ENCODE results near the gene LDLRAD2. TPM values are rescaled to one million over a fixed set of nuclear protein-coding genes. Genes with fewer than 3 reads are reported as not detected.
A peak's percentile ranks its signal among the peaks of the same experiment; 100 is the strongest.
"Not testable (repeated sequence)": the region's sequence is repeated elsewhere in the genome, so short reads cannot be mapped to it uniquely, and the experiment has no call there.

The LDLRAD2 gene
- total RNA-seq, 4 donors from 2014 or later = 0.48 TPM; not detected in 3

DNA sequence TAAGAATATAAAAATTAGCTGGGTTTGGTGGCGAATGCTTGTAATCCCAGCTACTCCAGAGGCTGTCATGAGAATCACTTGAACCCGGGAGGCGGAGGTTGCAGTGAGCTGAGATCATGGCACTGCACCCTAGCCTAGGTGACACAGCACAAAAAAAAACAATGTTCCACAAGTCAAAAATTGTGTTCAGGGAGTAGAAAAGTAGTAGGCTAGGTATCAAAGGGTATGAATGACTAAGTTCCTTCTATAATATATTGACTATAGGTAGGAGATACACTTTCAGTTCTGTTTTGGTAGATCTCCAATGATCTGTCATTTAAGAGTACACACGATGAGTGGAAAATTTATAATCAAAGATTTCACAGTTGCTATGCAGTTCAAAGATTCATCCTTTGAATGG, 45.9 kb upstream of the LDLRAD2 start:
- peaks cover 4 to 62% (median 23%) of the 10 kb centered on the region in 4 donors for H3K4me1 ChIP-seq
- TF ChIP-seq POLR2A (IDR thresholded peaks at IDR 0.05) (no peak), EP300 (IDR thresholded peaks at IDR 0.05; ENCODE audit: low read depth) (no peak), POLR2AphosphoS5 (IDR thresholded peaks at IDR 0.05) (no peak)
- TF ChIP-seq, protein P1, sequence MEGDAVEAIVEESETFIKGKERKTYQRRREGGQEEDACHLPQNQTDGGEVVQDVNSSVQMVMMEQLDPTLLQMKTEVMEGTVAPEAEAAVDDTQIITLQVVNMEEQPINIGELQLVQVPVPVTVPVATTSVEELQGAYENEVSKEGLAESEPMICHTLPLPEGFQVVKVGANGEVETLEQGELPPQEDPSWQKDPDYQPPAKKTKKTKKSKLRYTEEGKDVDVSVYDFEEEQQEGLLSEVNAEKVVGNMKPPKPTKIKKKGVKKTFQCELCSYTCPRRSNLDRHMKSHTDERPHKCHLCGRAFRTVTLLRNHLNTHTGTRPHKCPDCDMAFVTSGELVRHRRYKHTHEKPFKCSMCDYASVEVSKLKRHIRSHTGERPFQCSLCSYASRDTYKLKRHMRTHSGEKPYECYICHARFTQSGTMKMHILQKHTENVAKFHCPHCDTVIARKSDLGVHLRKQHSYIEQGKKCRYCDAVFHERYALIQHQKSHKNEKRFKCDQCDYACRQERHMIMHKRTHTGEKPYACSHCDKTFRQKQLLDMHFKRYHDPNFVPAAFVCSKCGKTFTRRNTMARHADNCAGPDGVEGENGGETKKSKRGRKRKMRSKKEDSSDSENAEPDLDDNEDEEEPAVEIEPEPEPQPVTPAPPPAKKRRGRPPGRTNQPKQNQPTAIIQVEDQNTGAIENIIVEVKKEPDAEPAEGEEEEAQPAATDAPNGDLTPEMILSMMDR (IDR thresholded peaks at IDR 0.05) = no peak
- H3K36me3 ChIP-seq = no peaks in the 10 kb centered on the region
- no peaks in the 10 kb centered on the region for H3K9me3 ChIP-seq
- DNase-seq = no peak
- H3K27ac ChIP-seq = no peak overlapping the region
- in situ Hi-C loops (cut with MboI; ENCODE audit: low pct_ligation_motif_present in 1 of 4, low pct_unique_long_range_greater_than_20kb in 1 of 4, low sequenced_read_pairs in 3 of 4) (no loop called here), intact Hi-C loops (cut with DNase I; ENCODE audit: low total_unique reads) (no loop called here)
- H3K4me3 ChIP-seq = no peak overlapping the region
- 86 to 89% methylated on average over 2 to 4 of the region's 4 CpGs for WGBS, 2 donors (ENCODE audit: low coverage in 1 of 2)
- H3K27me3 ChIP-seq = no peaks in the 10 kb centered on the region

DNA sequence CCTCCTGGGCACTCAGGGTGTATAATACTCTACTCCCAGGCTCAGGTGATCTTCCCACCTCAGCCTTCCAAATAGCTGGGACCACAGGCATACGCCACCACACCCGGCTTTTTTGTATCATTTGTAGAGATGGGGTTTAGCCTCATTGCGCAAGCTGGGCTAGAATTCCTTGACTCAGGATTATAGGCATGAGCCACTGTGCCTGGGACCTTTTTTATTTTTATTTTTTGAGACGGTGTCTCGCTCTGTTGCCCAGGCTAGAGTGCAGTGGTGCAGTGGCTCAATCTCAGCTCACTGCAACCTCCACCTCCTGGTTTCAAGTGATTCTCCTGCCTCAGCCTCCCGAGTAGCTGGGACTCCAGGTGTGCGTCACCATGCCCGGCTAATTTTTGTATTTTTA, 45.0 kb upstream of the LDLRAD2 start:
- in situ Hi-C loops (cut with MboI; ENCODE audit: low pct_ligation_motif_present in 1 of 4, low pct_unique_long_range_greater_than_20kb in 1 of 4, low sequenced_read_pairs in 3 of 4); H3K36me3 ChIP-seq; H3K4me3 ChIP-seq; H3K27ac ChIP-seq; DNase-seq; H3K9me3 ChIP-seq; H3K27me3 ChIP-seq; intact Hi-C loops (cut with DNase I; ENCODE audit: low total_unique reads): not testable (repeated sequence)
- H3K4me1 ChIP-seq = peaks cover 4 to 55% (median 23%) of the 10 kb centered on the region in 4 donors
- 93 to 98% methylated on average over 7 to 8 of the region's 8 CpGs for WGBS, 2 donors (ENCODE audit: low coverage in 1 of 2)

DNA sequence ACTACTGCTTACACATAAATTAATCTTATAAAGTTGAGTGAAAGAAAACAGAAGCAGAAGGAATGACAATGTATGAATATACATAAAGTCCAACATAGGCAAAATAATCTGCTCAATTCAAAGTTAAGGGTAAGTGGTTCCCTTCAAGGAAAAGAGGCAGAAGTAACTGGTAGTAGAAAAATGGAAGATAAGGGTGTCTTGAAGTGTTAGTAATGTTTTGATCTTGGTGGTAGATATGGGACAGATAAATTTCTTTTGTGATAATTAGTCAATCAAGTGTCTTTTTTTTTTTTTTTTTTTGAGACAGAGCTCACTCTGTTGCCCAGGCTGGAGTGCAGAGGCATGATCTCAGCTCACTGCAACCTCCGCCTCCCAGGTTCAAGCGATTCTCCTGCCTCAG, 41.9 kb upstream of the LDLRAD2 start:
- Histone ChIP-seq H3K27me3 (no peaks in the 10 kb centered on the region), H3K36me3 (no peaks in the 10 kb centered on the region), H3K4me3 (no peak overlapping the region), H3K4me1 (peaks cover under 1 to 34% (median 8%) of the 10 kb centered on the region in 4 donors), H3K27ac (no peak overlapping the region), H3K9me3 (no peaks in the 10 kb centered on the region)
- in situ Hi-C loops (cut with MboI; ENCODE audit: low pct_ligation_motif_present in 1 of 4, low pct_unique_long_range_greater_than_20kb in 1 of 4, low sequenced_read_pairs in 3 of 4) (no loop called here), intact Hi-C loops (cut with DNase I; ENCODE audit: low total_unique reads) (no loop called here)
- no peak for DNase-seq
- WGBS, 2 donors (ENCODE audit: low coverage in 1 of 2) = 91% methylated on average over 2 of the region's 2 CpGs; no CpG with 5 or more reads in 1 of the 2 donors
- no peak for TF ChIP-seq POLR2AphosphoS5 (IDR thresholded peaks at IDR 0.05)
- TF ChIP-seq EP300 (IDR thresholded peaks at IDR 0.05; ENCODE audit: low read depth) = no peak
- TF ChIP-seq, protein P1 (IDR thresholded peaks at IDR 0.05) = no peak
- no peak for TF ChIP-seq POLR2A (IDR thresholded peaks at IDR 0.05)

DNA sequence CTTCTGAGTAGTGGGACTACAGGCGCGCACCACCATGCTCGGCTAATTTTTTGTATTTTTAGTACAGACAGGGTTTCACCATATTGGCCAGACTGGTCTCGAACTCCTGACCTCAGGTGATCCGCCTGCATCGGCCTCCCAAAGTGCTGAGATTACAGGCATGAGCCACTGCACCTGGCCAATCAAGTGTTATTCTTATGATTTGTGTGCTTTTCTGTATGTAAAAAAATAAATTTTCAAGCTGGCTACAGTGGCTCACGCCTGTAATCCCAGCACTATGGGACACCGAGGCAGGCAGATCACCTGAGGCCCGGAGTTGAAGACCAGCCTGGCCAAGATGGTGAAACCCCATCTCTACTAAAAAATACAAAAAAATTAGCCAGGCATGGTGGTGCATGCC, 41.5 kb upstream of the LDLRAD2 start:
- H3K9me3 ChIP-seq; H3K27ac ChIP-seq; DNase-seq; in situ Hi-C loops (cut with MboI; ENCODE audit: low pct_ligation_motif_present in 1 of 4, low pct_unique_long_range_greater_than_20kb in 1 of 4, low sequenced_read_pairs in 3 of 4); intact Hi-C loops (cut with DNase I; ENCODE audit: low total_unique reads); H3K4me3 ChIP-seq; H3K27me3 ChIP-seq; H3K36me3 ChIP-seq: not testable (repeated sequence)
- H3K4me1 ChIP-seq = peaks cover 0 to 30% (median 6%) of the 10 kb centered on the region in 4 donors
- WGBS, 2 donors (ENCODE audit: low coverage in 1 of 2) = 95% methylated on average over 9 of the region's 9 CpGs; no CpG with 5 or more reads in 1 of the 2 donors

DNA sequence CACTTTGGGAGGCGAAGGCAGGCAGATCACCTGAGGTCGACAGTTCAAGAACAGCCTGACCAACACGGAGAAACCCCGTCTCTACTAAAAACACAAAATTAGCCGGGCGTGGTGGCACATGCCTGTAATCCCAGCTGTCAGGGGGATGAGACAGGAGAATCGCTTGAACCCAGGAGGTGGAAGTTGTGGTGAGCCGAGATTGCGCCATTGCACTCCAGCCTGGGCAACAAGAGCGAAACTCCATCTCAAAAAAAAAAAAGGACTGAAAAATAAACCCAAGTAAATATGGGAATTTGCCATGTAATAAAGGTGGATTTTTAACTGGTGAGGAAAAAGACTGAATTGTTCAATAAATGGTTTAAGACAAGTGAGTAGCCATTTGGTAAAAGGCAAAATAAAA, 40.4 kb upstream of the LDLRAD2 start:
- H3K9me3 ChIP-seq; H3K36me3 ChIP-seq; H3K27ac ChIP-seq; DNase-seq; H3K4me3 ChIP-seq; in situ Hi-C loops (cut with MboI; ENCODE audit: low pct_ligation_motif_present in 1 of 4, low pct_unique_long_range_greater_than_20kb in 1 of 4, low sequenced_read_pairs in 3 of 4); H3K27me3 ChIP-seq; intact Hi-C loops (cut with DNase I; ENCODE audit: low total_unique reads): not testable (repeated sequence)
- H3K4me1 ChIP-seq = peaks cover 0 to 35% (median 6%) of the 10 kb centered on the region in 4 donors
- WGBS, 2 donors (ENCODE audit: low coverage in 1 of 2) = 88 to 89% methylated on average over 8 to 10 of the region's 10 CpGs

DNA sequence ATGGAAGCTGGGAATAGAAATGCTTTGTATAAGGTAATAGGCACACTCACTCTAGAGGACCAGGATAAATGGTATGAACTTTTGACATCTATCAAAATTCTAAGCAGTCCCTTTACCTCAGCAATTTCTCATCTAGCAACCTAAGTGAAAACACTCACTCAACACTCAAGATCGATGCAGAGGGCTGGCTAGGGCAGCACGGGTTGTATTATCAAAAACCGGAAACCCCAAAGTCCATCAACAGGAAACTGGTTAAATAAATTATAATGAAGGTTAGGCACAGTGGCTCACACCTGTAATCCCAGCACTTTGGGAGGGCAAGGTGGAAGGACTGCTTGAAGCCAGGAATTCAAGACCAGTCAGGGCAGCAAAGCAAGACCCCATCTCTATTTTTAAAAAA, 38.5 kb upstream of the LDLRAD2 start:
- 72% methylated on average over 3 of the region's 3 CpGs; no CpG with 5 or more reads in 1 of the 2 donors for WGBS, 2 donors (ENCODE audit: low coverage in 1 of 2)
- Histone ChIP-seq H3K27ac (no peak overlapping the region), H3K36me3 (no peaks in the 10 kb centered on the region), H3K9me3 (no peaks in the 10 kb centered on the region), H3K4me1 (peaks cover 0 to 23% (median 6%) of the 10 kb centered on the region in 4 donors), H3K27me3 (no peaks in the 10 kb centered on the region), H3K4me3 (no peak overlapping the region)
- peak; percentile 21 for DNase-seq
- intact Hi-C loops (cut with DNase I; ENCODE audit: low total_unique reads) (no loop called here), in situ Hi-C loops (cut with MboI; ENCODE audit: low pct_ligation_motif_present in 1 of 4, low pct_unique_long_range_greater_than_20kb in 1 of 4, low sequenced_read_pairs in 3 of 4) (no loop called here)
- no peak for TF ChIP-seq EP300 (IDR thresholded peaks at IDR 0.05; ENCODE audit: low read depth)
- no peak for TF ChIP-seq POLR2A (IDR thresholded peaks at IDR 0.05)
- TF ChIP-seq POLR2AphosphoS5 (IDR thresholded peaks at IDR 0.05) = no peak
- TF ChIP-seq, protein P1 (IDR thresholded peaks at IDR 0.05) = no peak
